Activated CD4-positive, alpha-beta T cell treated with anti-CD3 and anti-CD28 coated beads for 48 hours (primary cell): Measurements from ENCODE around the gene TXNRD1.
"Not testable (repeated sequence)": the region's sequence is repeated elsewhere in the genome, so short reads cannot be mapped to it uniquely, and the experiment has no call there.

Experiments used
- DNase-seq: peaks from one replicate; pipeline ENCODE4 v3.0.0-alpha.2; 2020

Gene TXNRD1

DNA sequence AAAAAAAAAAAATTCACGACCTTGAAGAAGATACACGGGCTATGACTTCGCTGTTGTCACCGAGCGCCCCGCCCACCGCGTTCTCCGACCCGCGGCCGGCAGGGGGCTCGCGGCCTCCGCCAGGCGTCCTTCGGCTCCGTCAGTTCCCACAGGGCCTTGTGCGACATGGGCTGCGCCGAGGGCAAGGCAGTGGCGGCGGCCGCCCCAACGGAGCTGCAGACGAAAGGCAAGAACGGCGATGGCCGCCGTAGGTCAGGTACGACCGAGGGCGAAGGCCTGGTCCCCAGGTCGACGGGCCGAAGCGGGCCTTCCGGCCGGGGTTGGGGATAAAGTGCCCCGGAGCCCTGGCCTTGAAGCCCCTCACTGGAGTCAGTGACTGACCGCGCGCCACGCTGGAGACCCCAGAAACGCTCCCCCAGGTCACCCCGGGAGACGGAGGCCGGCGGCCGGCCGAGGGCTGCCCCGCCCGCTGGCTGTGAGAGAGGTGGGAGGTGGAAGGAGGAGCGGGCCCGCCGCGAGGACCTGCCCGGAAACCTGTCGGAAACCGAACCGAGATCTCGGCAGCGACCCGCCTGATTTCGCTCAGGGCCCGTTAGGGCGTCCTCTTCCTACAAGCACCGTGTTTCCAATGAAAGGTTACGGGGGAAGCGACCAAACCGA lies at the start of gene TXNRD1:
Gene TXNRD1, plus strand, starts transcription at position 142 of the 660 bp plus-strand sequence. Its CDS starts 24 bp downstream, at position 166.
- DNase-seq: peak; percentile 90

DNA sequence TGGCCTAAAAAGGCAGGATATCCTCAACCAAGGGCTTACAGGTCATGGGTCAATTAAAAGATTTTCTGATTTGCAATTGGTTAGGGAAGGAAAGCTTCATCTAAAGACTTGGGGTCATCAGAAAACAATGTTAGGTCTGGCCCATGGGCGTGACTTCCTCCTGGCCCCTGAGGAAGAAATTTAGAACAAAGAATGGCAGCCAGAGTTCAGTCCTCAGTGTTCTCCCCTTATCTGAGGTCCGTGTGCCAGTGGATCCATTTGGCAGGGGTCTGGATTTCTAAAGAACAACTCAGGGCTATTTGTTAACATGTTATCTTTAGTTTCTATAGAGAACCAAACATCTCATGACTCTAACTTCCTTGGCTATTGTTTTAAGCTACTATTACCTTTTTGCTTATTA lies 49.8 kb upstream of the TXNRD1 start:
- no peak for DNase-seq

DNA sequence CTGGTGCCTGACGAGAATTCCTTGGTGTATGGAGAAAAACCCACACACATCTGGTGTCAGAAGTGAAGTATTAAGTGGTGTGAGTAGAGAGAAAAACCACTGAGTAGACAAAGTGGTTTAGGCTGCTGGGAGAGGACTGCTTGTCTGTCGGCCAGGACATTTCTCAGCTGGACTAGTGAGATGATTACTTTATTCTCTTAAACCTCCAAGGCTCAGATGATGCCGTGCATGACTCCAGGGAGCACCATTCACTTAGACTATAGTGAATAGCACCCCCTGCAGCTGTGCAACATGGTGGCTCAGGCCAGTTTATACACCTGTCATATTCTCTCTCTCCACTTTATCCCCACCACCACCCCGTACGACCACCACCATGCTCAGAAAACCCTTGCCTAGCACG lies 49.1 kb upstream of the TXNRD1 start:
- no peak for DNase-seq

GRCh38 chr12:104167519-104168458 lies 47.8 kb upstream of the TXNRD1 start:
- DNase-seq: no peak

DNA sequence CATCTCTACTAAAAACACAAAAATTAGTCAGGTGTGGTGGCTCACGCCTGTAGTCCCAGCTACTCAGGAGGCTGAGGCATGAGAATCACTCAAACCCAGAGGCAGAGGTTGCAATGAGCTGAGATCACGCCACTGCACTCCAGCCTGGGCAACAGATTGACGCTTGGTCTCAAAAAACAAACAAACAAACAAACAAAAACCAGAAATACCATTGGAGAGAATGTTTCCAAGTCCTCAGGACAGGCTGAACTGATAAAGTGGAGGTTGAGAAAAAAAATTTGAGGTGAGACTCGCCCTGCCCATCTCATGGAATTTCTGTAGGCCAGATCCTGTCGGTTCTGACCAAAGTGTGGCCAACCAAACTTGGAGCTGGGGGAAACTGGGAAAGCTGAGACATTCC lies 47.0 kb upstream of the TXNRD1 start:
- DNase-seq: no peak

GRCh38 chr12:104171785-104172569 lies 43.6 kb upstream of the TXNRD1 start:
- DNase-seq: no peak

GRCh38 chr12:104172570-104172947 lies 43.0 kb upstream of the TXNRD1 start:
- DNase-seq: no peak

- DNase-seq: not testable (repeated sequence)
These were observed 41.8 kb upstream of the TXNRD1 start for GRCh38 chr12:104173804-104174203.

DNA sequence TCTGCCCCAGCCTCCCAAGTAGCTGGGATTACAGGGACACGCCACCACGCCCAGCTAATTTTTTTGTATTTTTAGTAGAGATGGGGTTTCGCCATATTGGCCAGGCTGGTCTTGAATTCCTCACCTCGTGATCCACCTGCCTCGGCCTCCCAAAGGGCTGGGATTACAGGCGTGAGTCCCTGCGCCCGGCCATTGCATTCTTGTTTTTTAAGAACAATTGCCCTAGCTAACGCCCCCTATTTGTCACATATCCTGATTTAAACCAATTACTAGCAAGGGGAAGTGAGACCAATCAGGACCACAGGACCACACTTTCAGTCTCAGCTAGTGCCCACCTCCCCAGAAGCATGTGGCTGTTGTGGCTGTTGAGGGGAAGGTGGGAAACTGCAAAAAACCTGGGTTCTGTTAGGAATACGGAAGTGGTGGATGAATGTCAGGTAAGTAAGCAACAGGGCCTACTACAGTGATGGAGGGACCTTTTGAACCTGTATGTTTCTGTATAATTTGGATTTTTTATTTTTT lies 39.8 kb upstream of the TXNRD1 start:
- DNase-seq: no peak

- no peak for DNase-seq
These were observed 38.3 kb upstream of the TXNRD1 start for GRCh38 chr12:104177336-104177662.

GRCh38 chr12:104177663-104178501 lies 37.7 kb upstream of the TXNRD1 start:
- DNase-seq: peak; percentile 31

- DNase-seq: no peak
These were observed 35.2 kb upstream of the TXNRD1 start for GRCh38 chr12:104180374-104180773.

DNA sequence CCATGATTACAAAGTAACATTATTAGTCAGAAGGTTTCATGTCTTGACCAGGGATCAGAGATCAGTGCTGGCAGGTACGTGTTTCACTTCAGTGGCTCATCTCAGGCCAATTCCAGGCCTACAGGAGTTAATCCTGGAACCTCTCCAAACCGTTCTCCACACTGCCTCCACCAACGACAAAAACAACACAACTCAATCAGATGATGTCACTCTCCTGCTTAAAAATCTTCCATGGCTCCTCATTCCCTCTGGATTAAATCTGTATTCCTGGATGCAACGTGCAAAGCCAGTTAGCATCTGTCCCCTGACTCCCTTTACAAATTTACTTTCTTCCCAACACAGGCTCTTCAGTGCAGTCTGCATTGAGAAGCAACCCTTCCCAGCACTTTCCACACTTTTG lies 34.3 kb upstream of the TXNRD1 start:
- no peak for DNase-seq

DNA sequence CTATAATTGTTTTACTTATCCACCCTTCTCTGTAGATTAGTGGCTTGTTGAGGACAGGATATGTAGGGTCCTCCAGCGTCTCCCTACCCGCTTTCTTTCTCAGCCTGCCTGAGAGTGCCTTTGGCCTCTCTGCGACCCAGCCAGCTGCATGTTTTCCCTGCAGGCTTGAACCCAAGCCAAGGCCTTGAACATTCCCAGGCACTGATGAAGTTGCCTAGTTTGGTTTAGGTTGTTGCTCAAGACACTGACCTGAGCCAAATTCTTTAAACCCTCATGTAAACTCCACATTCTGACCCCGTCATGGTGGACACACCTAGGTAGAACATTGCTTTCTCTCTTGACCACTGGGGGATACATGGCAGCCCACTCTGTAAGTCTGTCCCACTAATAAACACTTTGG lies 33.4 kb upstream of the TXNRD1 start:
- no peak for DNase-seq

DNA sequence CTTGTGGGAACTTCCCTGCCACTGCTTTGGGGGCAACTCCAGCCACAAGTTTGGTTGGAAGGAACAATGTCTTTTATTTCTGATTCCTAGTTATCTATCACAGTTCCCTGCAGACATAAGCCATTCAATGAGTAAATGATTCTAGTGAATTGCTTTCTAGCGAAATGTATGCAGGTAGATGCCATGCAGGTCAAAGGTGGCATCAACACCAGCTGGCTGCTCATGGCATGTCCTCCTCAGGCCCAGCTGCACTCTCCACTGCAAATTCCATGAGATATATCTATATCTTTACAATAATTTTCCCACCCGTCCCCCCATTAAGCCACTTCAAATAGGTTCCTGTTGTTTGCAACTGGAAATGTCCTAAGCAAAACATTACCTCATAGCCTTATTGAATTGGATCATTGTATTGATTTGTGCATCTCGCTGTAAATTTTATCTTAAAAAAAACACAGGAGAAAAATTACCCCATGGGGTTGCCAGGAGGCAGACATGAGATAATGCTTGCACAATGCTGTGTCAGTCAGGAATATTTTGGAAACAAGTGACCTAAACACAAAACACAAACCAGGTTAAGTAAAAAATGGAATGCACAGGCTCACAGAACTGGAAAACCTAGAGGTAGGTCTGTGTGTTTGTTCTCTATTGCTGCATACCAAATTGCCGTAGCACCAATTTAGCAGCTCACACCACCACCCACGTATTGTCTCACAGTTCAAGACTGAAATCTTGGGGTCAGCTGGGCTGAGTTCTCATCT lies 32.8 kb upstream of the TXNRD1 start:
- DNase-seq: no peak

DNA sequence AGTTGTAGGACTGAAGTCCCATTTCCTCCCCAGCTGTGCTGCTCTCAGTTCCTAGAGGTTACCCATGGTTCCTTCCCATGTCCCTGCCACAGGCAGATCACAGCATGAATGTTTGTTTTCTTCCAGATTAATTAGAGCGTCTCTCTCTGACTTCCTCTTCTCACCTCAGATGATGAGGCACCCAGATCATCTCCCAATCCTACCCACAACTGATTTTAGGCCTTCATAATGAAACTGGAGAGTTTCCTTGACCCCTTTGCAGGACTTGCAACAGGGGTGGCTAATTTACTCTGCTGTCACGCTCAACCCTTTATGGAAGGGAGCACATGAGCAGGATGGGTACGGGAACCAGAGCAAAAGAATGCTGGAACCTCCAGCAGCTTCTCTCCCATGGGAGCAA lies 32.1 kb upstream of the TXNRD1 start:
- DNase-seq: no peak

DNA sequence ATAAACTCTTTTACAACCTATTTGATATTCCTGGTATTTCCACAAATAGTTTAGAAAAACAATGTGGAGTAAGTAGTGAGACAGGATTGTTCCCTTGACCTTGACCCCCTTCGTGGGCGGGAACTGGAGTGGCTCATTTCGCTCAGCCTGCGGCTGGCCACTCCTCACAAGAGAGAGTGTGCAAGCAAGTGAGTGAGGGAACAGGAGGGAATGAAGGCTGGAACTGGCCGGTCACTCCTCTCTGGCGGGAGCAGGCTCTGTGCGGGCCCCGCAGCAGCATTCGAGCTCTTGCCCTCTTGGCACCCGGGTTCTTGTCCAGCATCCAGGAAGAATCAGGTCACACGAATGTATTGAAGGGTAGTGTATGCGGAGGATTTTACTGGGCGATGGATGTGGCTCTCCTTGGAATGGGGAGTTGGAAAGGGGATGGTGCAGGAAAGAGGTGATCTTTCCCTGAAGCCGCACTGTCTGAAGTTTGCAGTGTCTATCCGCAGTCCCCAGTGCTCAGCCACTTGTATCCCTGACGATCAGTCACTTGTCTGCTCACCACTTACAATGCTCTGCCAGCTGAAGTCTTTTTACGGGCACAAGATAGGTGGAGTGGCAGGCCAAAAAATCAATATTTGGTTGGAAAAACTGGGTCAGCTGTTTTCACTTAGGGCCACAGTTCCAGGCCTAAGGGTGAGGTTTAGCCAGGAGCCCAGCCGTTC lies 28.0 kb upstream of the TXNRD1 start:
- no peak for DNase-seq

- DNase-seq: no peak
These were observed 27.0 kb upstream of the TXNRD1 start for GRCh38 chr12:104188534-104188933.

GRCh38 chr12:104189915-104190555 lies 25.5 kb upstream of the TXNRD1 start:
- no peak for DNase-seq

DNA sequence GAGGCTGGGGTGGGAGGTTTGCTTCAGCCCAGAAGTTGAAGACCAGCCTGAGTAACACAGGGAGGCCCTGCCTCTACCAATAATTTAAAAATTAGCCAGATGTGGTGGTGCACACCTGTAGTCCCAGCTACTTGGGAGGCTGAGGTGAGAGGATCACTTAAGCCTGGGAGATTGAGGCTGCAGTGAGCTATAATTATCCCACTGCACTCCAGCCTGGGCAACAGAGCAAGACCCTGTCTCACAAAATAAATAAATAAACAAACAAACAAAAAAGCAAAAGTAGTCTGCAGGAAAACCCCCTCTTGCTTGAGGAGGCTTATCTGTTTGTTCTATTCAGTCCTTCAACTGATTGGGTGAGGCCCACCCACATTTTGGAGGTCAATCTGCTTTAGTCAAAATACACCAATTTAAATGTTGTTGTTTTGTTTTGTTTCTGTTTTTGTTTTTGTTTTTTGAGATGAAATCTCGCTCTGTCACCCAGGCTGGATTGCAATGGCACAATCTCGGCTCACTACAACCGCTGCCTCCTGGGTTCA lies 24.9 kb upstream of the TXNRD1 start:
- no peak for DNase-seq
